NCI-H1694 treated with DMSO at 0.1 percent for 48 hours (cell line): Measurements from ENCODE around the gene PPP2R5A.
"Not testable (repeated sequence)": the region's sequence is repeated elsewhere in the genome, so short reads cannot be mapped to it uniquely, and the experiment has no call there.

Experiments
- DNase-seq: peaks from one replicate; lab custom pipeline; 2025; lab: John Stamatoyannopoulos, UW

PPP2R5A gene

GRCh38 chr1:212297338-212297737, 12.1 kb downstream of the PPP2R5A start:
- no peak for DNase-seq

- no peak for DNase-seq
Observed at GRCh38 chr1:212301580-212301979, 16.4 kb downstream of the PPP2R5A start.

- DNase-seq, result no peak
Observed at GRCh38 chr1:212302745-212303383, 17.7 kb downstream of the PPP2R5A start.

- DNase-seq, result no peak
Observed at GRCh38 chr1:212305342-212305741, 20.1 kb downstream of the PPP2R5A start.

GRCh38 chr1:212305984-212306452, 20.8 kb downstream of the PPP2R5A start:
- DNase-seq, result not testable (repeated sequence)

- DNase-seq, result no peak
Observed at GRCh38 chr1:212309967-212310366, 24.8 kb downstream of the PPP2R5A start.

GRCh38 chr1:212310383-212310782, 25.2 kb downstream of the PPP2R5A start:
- no peak for DNase-seq

GRCh38 chr1:212311836-212312497, 26.8 kb downstream of the PPP2R5A start:
- no peak for DNase-seq

GRCh38 chr1:212313616-212314015, 28.4 kb downstream of the PPP2R5A start:
- no peak for DNase-seq

GRCh38 chr1:212315184-212315583, 30.0 kb downstream of the PPP2R5A start:
- no peak for DNase-seq

- DNase-seq, result no peak
Observed at GRCh38 chr1:212315907-212316306, 30.7 kb downstream of the PPP2R5A start.

GRCh38 chr1:212317916-212318315, 32.7 kb downstream of the PPP2R5A start:
- DNase-seq, result no peak

- not testable (repeated sequence) for DNase-seq
Observed at GRCh38 chr1:212321031-212321430, 35.8 kb downstream of the PPP2R5A start.

GRCh38 chr1:212323066-212323465, 37.9 kb downstream of the PPP2R5A start:
- no peak for DNase-seq

GRCh38 chr1:212326541-212326940, 41.3 kb downstream of the PPP2R5A start:
- no peak for DNase-seq

GRCh38 chr1:212328248-212328647, 43.0 kb downstream of the PPP2R5A start:
- no peak for DNase-seq

GRCh38 chr1:212329105-212329504, 43.9 kb downstream of the PPP2R5A start:
- no peak for DNase-seq

- no peak for DNase-seq
Observed at GRCh38 chr1:212341090-212341489, 55.9 kb downstream of the PPP2R5A start.

GRCh38 chr1:212344905-212345304, 59.7 kb downstream of the PPP2R5A start:
- DNase-seq, result no peak

GRCh38 chr1:212346601-212347000, 61.4 kb downstream of the PPP2R5A start:
- no peak for DNase-seq

GRCh38 chr1:212351588-212352362, 66.6 kb downstream of the PPP2R5A start:
- no peak for DNase-seq

GRCh38 chr1:212353181-212353580, 68.0 kb downstream of the PPP2R5A start:
- DNase-seq, result no peak

GRCh38 chr1:212354464-212354863, 69.3 kb downstream of the PPP2R5A start:
- DNase-seq, result no peak
